Pons (tissue), 1 donor: Measurements from ENCODE around the gene SYTL3.
"Not testable (repeated sequence)": the region's sequence is repeated elsewhere in the genome, so short reads cannot be mapped to it uniquely, and the experiment has no call there.

Source experiments
- DNase-seq: peaks from one replicate; pipeline ENCODE4 v3.0.0-alpha.2; 2016; ENCODE audit warnings: low spot score

Gene SYTL3

GRCh38 chr6:158621694-158622544 is 27.9 kb upstream of the SYTL3 start:
- DNase-seq = no peak

- no peak for DNase-seq
Measured at GRCh38 chr6:158622545-158623190, 27.2 kb upstream of the SYTL3 start.

- no peak for DNase-seq
Measured at GRCh38 chr6:158624684-158625682, 24.9 kb upstream of the SYTL3 start.

- DNase-seq = no peak
Measured at GRCh38 chr6:158625881-158626305, 24.0 kb upstream of the SYTL3 start.

- no peak for DNase-seq
Measured at GRCh38 chr6:158626360-158627167, 23.3 kb upstream of the SYTL3 start.

- DNase-seq = no peak
Measured at GRCh38 chr6:158627168-158627939, 22.5 kb upstream of the SYTL3 start.

- DNase-seq = no peak
Measured at GRCh38 chr6:158627940-158628211, 22.0 kb upstream of the SYTL3 start.

- DNase-seq = no peak
Measured at GRCh38 chr6:158628542-158628941, 21.3 kb upstream of the SYTL3 start.

GRCh38 chr6:158629367-158630221 is 20.3 kb upstream of the SYTL3 start:
- no peak for DNase-seq

GRCh38 chr6:158630938-158631616 is 18.8 kb upstream of the SYTL3 start:
- no peak for DNase-seq

GRCh38 chr6:158631678-158632537 is 17.9 kb upstream of the SYTL3 start:
- no peak for DNase-seq

- DNase-seq = not testable (repeated sequence)
Measured at GRCh38 chr6:158632538-158633119, 17.2 kb upstream of the SYTL3 start.

GRCh38 chr6:158633127-158633526 is 16.7 kb upstream of the SYTL3 start:
- DNase-seq = no peak

GRCh38 chr6:158634695-158635426 is 15.0 kb upstream of the SYTL3 start:
- DNase-seq = no peak

GRCh38 chr6:158635427-158636073 is 14.3 kb upstream of the SYTL3 start:
- DNase-seq = no peak

- DNase-seq = no peak
Measured at GRCh38 chr6:158636778-158637177, 13.1 kb upstream of the SYTL3 start.
